H9 (cell line): Measurements from ENCODE around the gene NLN. TPM values are rescaled to one million over a fixed set of nuclear protein-coding genes. Genes with fewer than 3 reads are reported as not detected.

Experiments
- DNase-seq: peaks from one replicate; pipeline ENCODE4 v3.0.0-alpha.2; 2017
- H2AFZ ChIP-seq: one replicate; pipeline ENCODE4 v1.6.1; 2013; ENCODE audit warnings: mild to moderate bottlenecking, low read length, control low read depth, moderate library complexity
- H2AK5ac ChIP-seq: 2 replicates; pipeline ENCODE4 v1.6.1; 2013; ENCODE audit warnings: low read length, control low read depth, mixed read lengths; ENCODE audit not compliant: insufficient read length
- H2BK120ac ChIP-seq: one replicate; pipeline ENCODE4 v1.6.1; 2013; ENCODE audit warnings: low read depth, mild to moderate bottlenecking, low read length, control low read depth, inconsistent platforms; ENCODE audit not compliant: poor library complexity, severe bottlenecking
- H2BK12ac ChIP-seq: 2 replicates; pipeline ENCODE4 v1.6.1; 2013; ENCODE audit warnings: low read length, control low read depth, mixed read lengths, low read depth; ENCODE audit not compliant: insufficient read length
- H2BK15ac ChIP-seq: 2 replicates; pipeline ENCODE4 v1.6.1; 2013; ENCODE audit warnings: low read depth, low read length, control low read depth
- H2BK20ac ChIP-seq: one replicate; pipeline ENCODE4 v1.6.1; 2013; ENCODE audit warnings: low read depth, mild to moderate bottlenecking, low read length, control low read depth, inconsistent platforms; ENCODE audit not compliant: poor library complexity, severe bottlenecking
- H2BK5ac ChIP-seq: 2 replicates; pipeline ENCODE4 v1.6.1; 2013; ENCODE audit warnings: low read length, control low read depth, mixed read lengths; ENCODE audit not compliant: insufficient read length
- H3K14ac ChIP-seq: 2 replicates; pipeline ENCODE4 v1.6.1; 2013; ENCODE audit warnings: low read length, control low read depth; ENCODE audit not compliant: insufficient read depth
- H3K18ac ChIP-seq: 2 replicates; pipeline ENCODE4 v1.6.1; 2013; ENCODE audit warnings: low read depth, mild to moderate bottlenecking, mixed read lengths, low read length, control low read depth; ENCODE audit not compliant: insufficient read length
- H3K23ac ChIP-seq: 2 replicates; pipeline ENCODE4 v1.6.1; 2013; ENCODE audit warnings: low read length, control low read depth, mixed read lengths, low read depth; ENCODE audit not compliant: insufficient read length
- H3K23me2 ChIP-seq: 2 replicates; pipeline ENCODE4 v1.6.1; 2013; ENCODE audit warnings: low read depth, mild to moderate bottlenecking, mixed read lengths, low read length, control low read depth; ENCODE audit not compliant: insufficient read length, poor library complexity, severe bottlenecking
- H3K27ac ChIP-seq: 2 replicates; pipeline ENCODE4 v1.5.1; 2013; ENCODE audit warnings: low read length, control low read depth, mixed read lengths, low read depth; ENCODE audit not compliant: insufficient read length
- H3K27me3 ChIP-seq: 2 replicates; pipeline ENCODE4 v1.6.1; 2013; ENCODE audit warnings: low read length, control low read depth, inconsistent platforms; ENCODE audit not compliant: insufficient read depth
- H3K4ac ChIP-seq: 2 replicates; pipeline ENCODE4 v1.6.1; 2013; ENCODE audit warnings: low read depth, mild to moderate bottlenecking, control low read depth, inconsistent platforms, low read length, moderate library complexity
- H3K4me1 ChIP-seq: 2 replicates; pipeline ENCODE4 v1.6.1; 2013; ENCODE audit warnings: low read length, control low read depth, inconsistent platforms; ENCODE audit not compliant: insufficient read depth
- H3K4me2 ChIP-seq: 2 replicates; pipeline ENCODE4 v1.6.1; 2013; ENCODE audit warnings: low read length, control low read depth, mixed read lengths; ENCODE audit not compliant: insufficient read length, insufficient read depth
- H3K56ac ChIP-seq: 2 replicates; pipeline ENCODE4 v1.6.1; 2013; ENCODE audit warnings: low read depth, mild to moderate bottlenecking, mixed read lengths, low read length, control low read depth; ENCODE audit not compliant: insufficient read length
- H3K79me1 ChIP-seq: 2 replicates; pipeline ENCODE4 v1.6.1; 2013; ENCODE audit warnings: low read depth, mild to moderate bottlenecking, moderate library complexity, low read length, control low read depth, inconsistent platforms; ENCODE audit not compliant: insufficient read depth, poor library complexity, severe bottlenecking
- H3K79me2 ChIP-seq: 2 replicates; pipeline ENCODE4 v1.6.1; 2013; ENCODE audit warnings: low read length, control low read depth, inconsistent platforms; ENCODE audit not compliant: insufficient read depth
- H3K9ac ChIP-seq: 2 replicates; pipeline ENCODE4 v1.6.1; 2013; ENCODE audit warnings: low read length, control low read depth, mixed read lengths; ENCODE audit not compliant: insufficient read length; ENCODE audit errors: extremely low read depth
- H3K9me3 ChIP-seq: one replicate; pipeline ENCODE4 v1.6.1; 2013; ENCODE audit warnings: low read depth, low read length, inconsistent platforms; ENCODE audit not compliant: control insufficient read depth
- H3T11ph ChIP-seq: one replicate; pipeline ENCODE4 v1.6.1; 2013; ENCODE audit warnings: mild to moderate bottlenecking, low read length, control low read depth, inconsistent platforms
- H4K20me1 ChIP-seq: one replicate; pipeline ENCODE4 v1.6.1; 2013; ENCODE audit not compliant: control insufficient read depth, insufficient read length, insufficient read depth
- H4K5ac ChIP-seq: 2 replicates; pipeline ENCODE4 v1.6.1; 2013; ENCODE audit warnings: low read depth, mild to moderate bottlenecking, mixed read lengths, low read length, control low read depth; ENCODE audit not compliant: insufficient read length
- H4K8ac ChIP-seq: replicated peaks from 2 replicates; pipeline ENCODE4 v1.6.1; 2013; ENCODE audit warnings: low read length, control low read depth, mixed read lengths, low read depth; ENCODE audit not compliant: insufficient read length
- H4K91ac ChIP-seq: 2 replicates; pipeline ENCODE4 v1.6.1; 2013; ENCODE audit warnings: low read depth, mild to moderate bottlenecking, moderate library complexity, mixed read lengths, low read length, control low read depth; ENCODE audit not compliant: insufficient read length
- H3K27ac Mint-ChIP-seq, 3 experiments: 2 replicates in 2 of 3; 3 replicates in 1 of 3; pipeline ENCODE4 v1.8.0; 2020 to 2021; ENCODE audit warnings: mixed read lengths in 3 of 3, mild to moderate bottlenecking in 1 of 3, moderate library complexity in 1 of 3
- H3K27me3 Mint-ChIP-seq: 2 replicates; pipeline ENCODE4 v1.8.0; 2021; ENCODE audit warnings: low read depth, mild to moderate bottlenecking, moderate library complexity, mixed read lengths
- H3K36me3 Mint-ChIP-seq, 3 experiments: 2 replicates in 2 of 3; 3 replicates in 1 of 3; pipeline ENCODE4 v1.8.0; 2020 to 2021; ENCODE audit warnings: low read depth in 3 of 3, mixed read lengths in 3 of 3; ENCODE audit not compliant: insufficient read depth in 1 of 3
- H3K4me1 Mint-ChIP-seq, 2 experiments: 2 replicates each; pipeline ENCODE4 v1.8.0; 2020; ENCODE audit warnings: mixed read lengths in 2 of 2
- H3K4me3 Mint-ChIP-seq, 2 experiments: 2 replicates in 1 of 2; 3 replicates in 1 of 2; pipeline ENCODE4 v1.8.0; 2020 to 2021; ENCODE audit warnings: mild to moderate bottlenecking in 2 of 2, mixed read lengths in 2 of 2, moderate library complexity in 1 of 2
- H3K9me3 Mint-ChIP-seq, 2 experiments: 2 replicates in 1 of 2; 3 replicates in 1 of 2; pipeline ENCODE4 v1.8.0; 2020; ENCODE audit warnings: mild to moderate bottlenecking in 2 of 2, mixed read lengths in 2 of 2, moderate library complexity in 1 of 2
- CTCF ChIP-seq: fragments of 200-600 bp; sonication (generic); conservative IDR thresholded peaks from 3 replicates; pipeline ENCODE4 v1.8.0; 2021; ENCODE audit warnings: antibody characterized with exemption, mild to moderate bottlenecking
- WGBS: extraction: QIAGEN DNeasy Blood & Tissue Kit; methylation state at CpG from one replicate; pipeline ENCODE4 v1.1.7; 2013; ENCODE audit warnings: missing lambda C conversion rate, low lambda C conversion rate, mixed read lengths; ENCODE audit not compliant: insufficient read length; ENCODE audit errors: extremely low coverage; 5-methylcytosine and 5-hydroxymethylcytosine counted together
- total RNA-seq: library from RNA; stranded (reverse); gene quantifications from 2 replicates; pipeline ENCODE4 v1.2.1, GENCODE V29; 2021

Gene NLN
- total RNA-seq, 1 experiment from 2014 or later, result 137 TPM

- H4K5ac ChIP-seq, result no peak overlapping the region
- no peaks in the 10 kb centered on the region for H3K79me1 ChIP-seq
- H3K4ac ChIP-seq, result no peak overlapping the region
- H3K14ac ChIP-seq, result no peak overlapping the region
- Mint-ChIP-seq H3K36me3 (no peaks in the 10 kb centered on the region; a peak in 1 of 7 replicates), H3K4me1 (no peaks in the 10 kb centered on the region), H3K27ac (no peak overlapping the region), H3K4me3 (no peak overlapping the region), H3K9me3 (no peaks in the 10 kb centered on the region), H3K27me3 (no peaks in the 10 kb centered on the region)
- H2BK120ac ChIP-seq, result no peak overlapping the region
- no peaks in the 10 kb centered on the region for H3K79me2 ChIP-seq
- H3K23ac ChIP-seq, result no peak overlapping the region
- no peak for TF ChIP-seq CTCF
- H3T11ph ChIP-seq, result no peak overlapping the region
- no peak overlapping the region for H3K4me2 ChIP-seq
- H4K20me1 ChIP-seq, result no peaks in the 10 kb centered on the region
- H3K9ac ChIP-seq, result no peak overlapping the region
- no peak overlapping the region for H2AK5ac ChIP-seq
- no peak overlapping the region for H2BK5ac ChIP-seq
- no peaks in the 10 kb centered on the region for H3K23me2 ChIP-seq
- no peak overlapping the region for H4K8ac ChIP-seq
- no peak overlapping the region for H3K56ac ChIP-seq
- H3K9me3 ChIP-seq, result no peaks in the 10 kb centered on the region
- no peak overlapping the region for H3K27ac ChIP-seq
- H2AFZ ChIP-seq, result no peak overlapping the region
- no peak overlapping the region for H2BK20ac ChIP-seq
- H2BK12ac ChIP-seq, result no peak overlapping the region
- no peak overlapping the region for H4K91ac ChIP-seq
- WGBS, result no CpG with 5 or more reads among the region's 3 CpGs
- H2BK15ac ChIP-seq, result no peak overlapping the region
- no peak for DNase-seq
- H3K18ac ChIP-seq, result no peak overlapping the region
- no peaks in the 10 kb centered on the region for H3K27me3 ChIP-seq
- no peaks in the 10 kb centered on the region for H3K4me1 ChIP-seq
These were observed 146.5 kb downstream of the NLN start for GRCh38 chr5:65868509-65868908.
